Umbilical cord (tissue), 2 donors: ENCODE data around the gene EGFLAM. TPM values are rescaled to one million over a fixed set of nuclear protein-coding genes. Genes with fewer than 3 reads are reported as not detected.
A peak's percentile ranks its signal among the peaks of the same experiment; 100 is the strongest.

Source experiments
- DNase-seq: peaks from one replicate; pipeline ENCODE4 v3.0.0-alpha.2; 2015; ENCODE audit warnings: low spot score
- total RNA-seq: library from RNA; depleted of rRNA; stranded (reverse); fragments of >200 nt; gene quantifications from one replicate; pipeline ENCODE4 v1.2.3, GENCODE V29; 2014; ENCODE audit warnings: low replicate concordance; ENCODE audit not compliant: insufficient read depth

Gene EGFLAM
- total RNA-seq, 1 donor from 2014 or later = 6.0 TPM

GRCh38 chr5:38469707-38470267 is 211.4 kb downstream of the EGFLAM start:
- no peak for DNase-seq

- DNase-seq = no peak
These were observed 213.3 kb downstream of the EGFLAM start for GRCh38 chr5:38471709-38472108.

- no peak for DNase-seq
These were observed 214.2 kb downstream of the EGFLAM start for GRCh38 chr5:38472541-38472940.

GRCh38 chr5:38473008-38473407 is 214.6 kb downstream of the EGFLAM start:
- no peak for DNase-seq

GRCh38 chr5:38478166-38478565 is 219.8 kb downstream of the EGFLAM start:
- DNase-seq = no peak

GRCh38 chr5:38478878-38479277 is 220.5 kb downstream of the EGFLAM start:
- DNase-seq = no peak

GRCh38 chr5:38479315-38479904 is 221.1 kb downstream of the EGFLAM start:
- DNase-seq = no peak

GRCh38 chr5:38483805-38484398 is 225.5 kb downstream of the EGFLAM start:
- DNase-seq = no peak

GRCh38 chr5:38494175-38494574 is 235.8 kb downstream of the EGFLAM start:
- DNase-seq = no peak

- no peak for DNase-seq
These were observed 236.4 kb downstream of the EGFLAM start for GRCh38 chr5:38494763-38495162.

- no peak for DNase-seq
These were observed 239.6 kb downstream of the EGFLAM start for GRCh38 chr5:38497946-38498345.

- DNase-seq = peak; percentile 58
These were observed 242.4 kb downstream of the EGFLAM start for GRCh38 chr5:38500573-38501260.

- DNase-seq = no peak
These were observed 247.9 kb downstream of the EGFLAM start for GRCh38 chr5:38506302-38506701.

GRCh38 chr5:38509185-38509584 is 250.8 kb downstream of the EGFLAM start:
- DNase-seq = peak; percentile 74
